Loucy (cell line): ENCODE data around the gene CNMD.
"Not testable (repeated sequence)": the region's sequence is repeated elsewhere in the genome, so short reads cannot be mapped to it uniquely, and the experiment has no call there.

ENCODE experiments used
- H2AFZ ChIP-seq: fragments of 200-600 bp; sonication (generic); 2 replicates; pipeline ENCODE4 v1.6.0; 2016; ENCODE audit warnings: antibody characterized with exemption, mild to moderate bottlenecking, low read length, moderate library complexity
- H3F3A ChIP-seq: fragments of 200-600 bp; 2 replicates; pipeline ENCODE4 v1.6.0; 2016; ENCODE audit warnings: antibody characterized with exemption, low read depth, mild to moderate bottlenecking
- H3K27me3 ChIP-seq: fragments of 200-600 bp; sonication (generic); 2 replicates; pipeline ENCODE4 v1.6.1; 2014; ENCODE audit warnings: low read length, mild to moderate bottlenecking; ENCODE audit not compliant: insufficient read depth, poor library complexity, severe bottlenecking
- H3K36me3 ChIP-seq: fragments of 200-600 bp; sonication (generic); 2 replicates; pipeline ENCODE4 v1.6.1; 2016; ENCODE audit warnings: low read length; ENCODE audit not compliant: insufficient read depth
- H3K4me1 ChIP-seq: fragments of 200-600 bp; sonication (generic); 2 replicates; pipeline ENCODE4 v1.5.1; 2014; ENCODE audit warnings: low read length, mild to moderate bottlenecking; ENCODE audit not compliant: insufficient read depth, poor library complexity, severe bottlenecking
- H3K4me2 ChIP-seq: fragments of 200-600 bp; sonication (generic); 2 replicates; pipeline ENCODE4 v1.6.0; 2014; ENCODE audit warnings: antibody characterized with exemption, low read length, low read depth, mild to moderate bottlenecking; ENCODE audit not compliant: poor library complexity, severe bottlenecking
- H3K4me3 ChIP-seq: fragments of 200-600 bp; sonication (generic); 2 replicates; pipeline ENCODE4 v1.5.1; 2014; ENCODE audit warnings: low read length, mild to moderate bottlenecking, mixed read lengths; ENCODE audit not compliant: poor library complexity, severe bottlenecking
- H3K79me2 ChIP-seq: fragments of 200-600 bp; sonication (generic); 2 replicates; pipeline ENCODE4 v1.6.1; 2014; ENCODE audit warnings: low read length; ENCODE audit not compliant: insufficient read depth
- H3K9ac ChIP-seq: fragments of 200-600 bp; sonication (generic); 2 replicates; pipeline ENCODE4 v1.6.0; 2014; ENCODE audit warnings: mild to moderate bottlenecking, low read depth, low read length, moderate library complexity; ENCODE audit not compliant: poor library complexity, severe bottlenecking
- H3K9me2 ChIP-seq: fragments of 200-600 bp; sonication (generic); replicated peaks from 2 replicates; pipeline ENCODE4 v1.6.1; 2016; ENCODE audit warnings: low read depth, low read length, mixed read lengths
- H3K9me3 ChIP-seq: fragments of 200-600 bp; sonication (generic); 2 replicates; pipeline ENCODE4 v1.6.1; 2014; ENCODE audit warnings: mild to moderate bottlenecking, antibody characterized with exemption, low read length, low read depth; ENCODE audit not compliant: insufficient read depth
- H4K20me1 ChIP-seq: fragments of 200-600 bp; sonication (generic); 2 replicates; pipeline ENCODE4 v1.6.0; 2014; ENCODE audit warnings: antibody characterized with exemption, low read length, mild to moderate bottlenecking; ENCODE audit not compliant: insufficient read depth, poor library complexity, severe bottlenecking
- CTCF ChIP-seq: fragments of 200-600 bp; sonication (generic); conservative IDR thresholded peaks from 2 replicates; pipeline ENCODE4 v1.5.1; 2014; ENCODE audit warnings: mild to moderate bottlenecking, antibody characterized with exemption, low read length
- EZH2phosphoT487 ChIP-seq: fragments of 200-600 bp; IDR thresholded peaks from 2 replicates; pipeline ENCODE4 v1.6.1; 2018; ENCODE audit warnings: antibody characterized with exemption, mild to moderate bottlenecking, moderate library complexity, borderline replicate concordance

CNMD gene

GRCh38 chr13:52686376-52686775 lies 53.2 kb downstream of the CNMD start:
- H3K4me1 ChIP-seq: peaks cover 10% of the 10 kb centered on the region
- H3K79me2 ChIP-seq: no peaks in the 10 kb centered on the region
- peaks cover 59% of the 10 kb centered on the region; the same call in 1 of the 2 replicates for H3K36me3 ChIP-seq
- no peak overlapping the region for H3K9ac ChIP-seq
- H3K9me3 ChIP-seq: no peaks in the 10 kb centered on the region
- no peak overlapping the region for H3K4me3 ChIP-seq
- no peak overlapping the region for H2AFZ ChIP-seq
- H3K4me2 ChIP-seq: no peak overlapping the region
- H3F3A ChIP-seq: no peaks in the 10 kb centered on the region
- TF ChIP-seq EZH2phosphoT487: no peak
- no peak for TF ChIP-seq CTCF
- H4K20me1 ChIP-seq: no peaks in the 10 kb centered on the region
- no peaks in the 10 kb centered on the region for H3K9me2 ChIP-seq
- no peaks in the 10 kb centered on the region for H3K27me3 ChIP-seq

- not testable (repeated sequence) for H3K27me3 ChIP-seq, H3K9me3 ChIP-seq, H3K79me2 ChIP-seq, H3K9ac ChIP-seq, H3K9me2 ChIP-seq, H4K20me1 ChIP-seq, H3K4me3 ChIP-seq, H2AFZ ChIP-seq, H3K4me1 ChIP-seq, H3K4me2 ChIP-seq, H3F3A ChIP-seq
- H3K36me3 ChIP-seq: peaks cover 65% of the 10 kb centered on the region; the same call in 1 of the 2 replicates
Observed at GRCh38 chr13:52685806-52686205, 53.8 kb downstream of the CNMD start.

GRCh38 chr13:52677823-52678222 lies 61.8 kb downstream of the CNMD start:
- Histone ChIP-seq H2AFZ (no peak overlapping the region), H3K27me3 (no peaks in the 10 kb centered on the region), H3K4me3 (no peak overlapping the region), H3F3A (no peaks in the 10 kb centered on the region), H3K4me1 (peaks cover 11% of the 10 kb centered on the region), H3K9me3 (no peaks in the 10 kb centered on the region), H4K20me1 (no peaks in the 10 kb centered on the region), H3K4me2 (no peak overlapping the region), H3K9ac (peak overlapping the region; percentile 9), H3K9me2 (no peaks in the 10 kb centered on the region), H3K36me3 (peaks cover 54% of the 10 kb centered on the region), H3K79me2 (peaks cover 16% of the 10 kb centered on the region; the same call in 1 of the 2 replicates)
- TF ChIP-seq CTCF (no peak), EZH2phosphoT487 (no peak)

DNA sequence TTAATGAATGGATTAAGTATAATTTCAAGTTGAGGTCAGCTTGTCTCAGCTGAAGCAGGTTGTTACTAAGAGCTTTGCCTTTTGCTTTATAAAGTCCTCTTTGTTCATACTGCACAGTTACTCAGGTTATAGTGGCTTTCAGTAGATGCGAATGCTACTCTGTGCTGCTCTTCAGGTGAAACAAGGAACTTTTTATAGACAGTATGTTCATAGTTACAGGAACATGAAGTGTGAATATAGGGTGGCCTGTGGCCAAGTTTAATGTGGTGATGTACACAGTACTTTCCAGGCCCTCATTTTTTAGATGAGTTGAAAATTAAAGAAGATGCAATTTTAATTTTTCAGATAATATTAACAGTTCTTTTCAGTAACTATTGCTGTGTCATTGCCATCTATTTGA lies 66.2 kb downstream of the CNMD start:
- Histone ChIP-seq H3K9me2 (no peaks in the 10 kb centered on the region), H3F3A (no peaks in the 10 kb centered on the region), H4K20me1 (no peaks in the 10 kb centered on the region), H2AFZ (no peak overlapping the region), H3K79me2 (peaks cover 32% of the 10 kb centered on the region; the same call in 1 of the 2 replicates), H3K9ac (no peak overlapping the region), H3K36me3 (peaks cover 29% of the 10 kb centered on the region; the same call in 1 of the 2 replicates), H3K9me3 (no peaks in the 10 kb centered on the region), H3K4me1 (peaks cover 17% of the 10 kb centered on the region), H3K4me2 (no peak overlapping the region), H3K27me3 (no peaks in the 10 kb centered on the region), H3K4me3 (no peak overlapping the region)
- no peak for TF ChIP-seq CTCF
- TF ChIP-seq EZH2phosphoT487: no peak
